K562 (cell line): ENCODE measurements around the gene ACTN4. TPM values are rescaled to one million over a fixed set of nuclear protein-coding genes. Genes with fewer than 3 reads are reported as not detected.

Source experiments
- ADNP ChIP-seq: fragments of 200-800 bp; sonication (Bioruptor generic); IDR thresholded peaks from 2 replicates; pipeline ENCODE4 v1.6.1; 2016; ENCODE audit warnings: missing genetic modification characterization, missing compliant biosample characterization
- ARHGAP35 ChIP-seq: fragments of 450-650 bp; IDR thresholded peaks from 2 replicates; pipeline ENCODE4 v1.6.1; 2018; ENCODE audit not compliant: partially characterized antibody
- BCLAF1 ChIP-seq, 2 experiments: fragments of 450-650 bp in 1 of 2; IDR thresholded peaks; 2 replicates each; pipeline ENCODE4 v1.6.1; 2011 to 2017; ENCODE audit warnings: low read depth in 2 of 2, antibody characterized with exemption in 1 of 2, borderline replicate concordance in 1 of 2, low read length in 1 of 2, mild to moderate bottlenecking in 1 of 2, mixed read lengths in 1 of 2; ENCODE audit not compliant: control insufficient read depth in 1 of 2
- C11orf30 ChIP-seq: fragments of 450-650 bp; IDR thresholded peaks from 2 replicates; pipeline ENCODE4 v1.6.1; 2016; ENCODE audit warnings: low read depth, mild to moderate bottlenecking
- CREB1 ChIP-seq, 2 experiments: sonication (generic) in 1 of 2; formaldehyde crosslinking in 1 of 2; IDR thresholded peaks; 2 replicates each; pipeline versions ENCODE4 v1.6.1 to v1.8.0; 2012 to 2022; ENCODE audit warnings: inconsistent platforms in 1 of 2, mild to moderate bottlenecking in 1 of 2, missing genetic modification reagents in 1 of 2, moderate library complexity in 1 of 2
- DPF2 ChIP-seq: fragments of 450-650 bp; IDR thresholded peaks from 2 replicates; pipeline ENCODE4 v1.6.1; 2016
- EHMT2 ChIP-seq: fragments of 450-650 bp; IDR thresholded peaks from 2 replicates; pipeline ENCODE4 v1.6.1; 2018; ENCODE audit warnings: antibody characterized with exemption
- ETS1 ChIP-seq: conservative IDR thresholded peaks from 2 replicates; pipeline ENCODE4 v1.6.1; 2011; ENCODE audit warnings: low read depth, mild to moderate bottlenecking, low read length; ENCODE audit not compliant: control insufficient read depth
- ETV1 ChIP-seq: fragments of 450-650 bp; conservative IDR thresholded peaks from 2 replicates; pipeline ENCODE4 v1.6.1; 2016; ENCODE audit warnings: missing genetic modification characterization, control low read depth, low read depth, missing compliant biosample characterization
- HINFP ChIP-seq: fragments of 450-650 bp; conservative IDR thresholded peaks from 2 replicates; pipeline ENCODE4 v1.6.1; 2016; ENCODE audit warnings: missing genetic modification characterization, low read depth, mild to moderate bottlenecking, control low read depth, missing compliant biosample characterization
- IRF2 ChIP-seq: sonication (generic); formaldehyde crosslinking; IDR thresholded peaks from 2 replicates; pipeline ENCODE4 v1.8.1; 2022; ENCODE audit warnings: mild to moderate bottlenecking, missing genetic modification reagents
- NR1H2 ChIP-seq: sonication (generic); formaldehyde crosslinking; IDR thresholded peaks from 2 replicates; pipeline ENCODE4 v1.4.0; 2020; ENCODE audit warnings: mild to moderate bottlenecking, missing genetic modification reagents
- NR2C1 ChIP-seq, 2 experiments: fragments of 450-650 bp; IDR thresholded peaks; 2 replicates each; pipeline ENCODE4 v1.6.1; 2017; ENCODE audit warnings: mild to moderate bottlenecking in 2 of 2, antibody characterized with exemption in 1 of 2, inconsistent platforms in 1 of 2, missing compliant biosample characterization in 1 of 2, missing genetic modification characterization in 1 of 2
- SIN3A ChIP-seq, 2 experiments: fragments of 150-350 bp in 1 of 2; IDR thresholded peaks; 2 replicates each; pipeline ENCODE4 v1.6.1; 2011 to 2016; ENCODE audit warnings: borderline replicate concordance in 2 of 2, low read depth in 2 of 2, low read length in 2 of 2, mild to moderate bottlenecking in 2 of 2, moderate library complexity in 2 of 2; ENCODE audit not compliant: control insufficient read depth in 1 of 2
- ZBTB12 ChIP-seq: fragments of 250-450 bp; sonication (Bioruptor Pico); IDR thresholded peaks from 2 replicates; pipeline ENCODE4 v1.4.0; 2020
- ZNF311 ChIP-seq: fragments of 250-450 bp; sonication (Bioruptor Pico); IDR thresholded peaks from 2 replicates; pipeline ENCODE4 v1.4.0; 2020; ENCODE audit warnings: mild to moderate bottlenecking, moderate library complexity
- ZNF436 ChIP-seq: fragments of 250-450, 450-650 bp; sonication (Bioruptor Pico); formaldehyde crosslinking; IDR thresholded peaks from 2 replicates; pipeline ENCODE4 v1.7.0; 2020; ENCODE audit warnings: mild to moderate bottlenecking
- ZNF644 ChIP-seq: fragments of 200-800 bp; sonication (Bioruptor generic); IDR thresholded peaks from 2 replicates; pipeline ENCODE4 v1.6.1; 2016; ENCODE audit warnings: low read depth, missing genetic modification characterization, missing compliant biosample characterization
- ZNF699 ChIP-seq: fragments of 250-450 bp; sonication (Bioruptor Pico); IDR thresholded peaks from 2 replicates; pipeline ENCODE4 v1.8.0; 2021; ENCODE audit warnings: mild to moderate bottlenecking, moderate library complexity; ENCODE audit not compliant: insufficient replicate concordance
- polyA plus RNA-seq, 8 experiments: library from polyadenylated mRNA; depleted of rRNA in 4 of 8; stranded (reverse) in 5 of 8; unstranded in 3 of 8; fragments of >200 nt; fragmentation: Nextera tagmentation in 2 of 8; fragmentation: Illumina TruSeq in 1 of 8; extraction: Ambion mirVana in 2 of 8; extraction: Trizol in 1 of 8; gene quantifications; 2 replicates each; pipeline versions ENCODE4 v1.2.1 to v1.2.3, GENCODE V29; 2011 to 2014; ENCODE audit warnings: inconsistent platforms in 1 of 8, missing spikeins in 1 of 8
- total RNA-seq, 7 experiments: library from RNA; depleted of rRNA in 6 of 7; stranded (reverse); fragments of >200 nt in 6 of 7; fragmentation: Illumina TruSeq in 2 of 7; extraction: Trizol in 2 of 7; gene quantifications; 2 replicates each; pipeline versions ENCODE4 v1.2.1 to v1.2.3, GENCODE V29; 2011 to 2021; ENCODE audit warnings: low replicate concordance in 1 of 7

ACTN4 gene
- total and polyA plus RNA-seq, 9 of the 15 experiments (the other 6 are each of a cell fraction or from before 2014, with no cell fraction given) = 3.1 to 385 (median 125) TPM

- TF ChIP-seq HINFP (tag) (peak; percentile 73), ZNF311 (CRISPR knock-in tag) (peak; percentile 89), BCLAF1 (IDR thresholded peaks at IDR 0.05; ENCODE audit: borderline replicate concordance in 1 of 2, control insufficient read depth in 1 of 2, low read depth in 2 of 2, low read length in 1 of 2) (no peak), ZNF644 (peak; percentile 54; the same call in 1 of the 2 replicates), SIN3A (IDR thresholded peaks at IDR 0.05; ENCODE audit: borderline replicate concordance in 2 of 2, control insufficient read depth in 1 of 2, low read depth in 2 of 2, low read length in 2 of 2) (no peak), ADNP (0 out of 2 replicates have a peak, but pooled peaks have one; percentile 15), ETV1 (tag) (no peak), NR1H2 (no peak), ARHGAP35 (no peak), EHMT2 (no peak), ZNF699 (CRISPR knock-in tag) (no peak), IRF2 (CRISPR knock-in tag) (no peak), ZNF436 (no peak), ZBTB12 (CRISPR knock-in tag) (peak; percentile 54; the same call in 1 of the 2 replicates), DPF2 (0 out of 2 replicates have a peak, but pooled peaks have one; percentile 12), NR2C1 (IDR thresholded peaks at IDR 0.05) (no peak), NR2C1 (tag; IDR thresholded peaks at IDR 0.05) (peak; percentile 48; the same call in 1 of the 2 replicates), C11orf30 (no peak), CREB1 (IDR thresholded peaks at IDR 0.05) (no peak), CREB1 (CRISPR knock-in tag; IDR thresholded peaks at IDR 0.05) (no peak), ETS1 (no peak)
Measured at GRCh38 chr19:38684078-38684861, 36.8 kb downstream of the ACTN4 start (continued).
